SK-N-SH (cell line): ENCODE results near the gene CELA3A. TPM values are rescaled to one million over a fixed set of nuclear protein-coding genes. Genes with fewer than 3 reads are reported as not detected.

Experiments used
- CTCF ChIP-seq: fragments of 200-600 bp; sonication (generic); IDR thresholded peaks from 2 replicates; pipeline ENCODE4 v1.6.1; 2017; ENCODE audit warnings: antibody characterized with exemption, mild to moderate bottlenecking, moderate library complexity
- ELF1 ChIP-seq: IDR thresholded peaks from 2 replicates; pipeline ENCODE4 v1.4.0; 2012
- EP300 ChIP-seq, 2 experiments: IDR thresholded peaks; 2 replicates each; pipeline versions ENCODE4 v1.4.0 to v1.6.1; 2012; ENCODE audit warnings: borderline replicate concordance in 1 of 2, low read depth in 1 of 2, low read length in 1 of 2
- FOSL2 ChIP-seq: IDR thresholded peaks from 2 replicates; pipeline ENCODE4 v1.4.0; 2012; ENCODE audit warnings: low read depth, mild to moderate bottlenecking, moderate library complexity, borderline replicate concordance
- FOXJ3 ChIP-seq: sonication (generic); formaldehyde crosslinking; IDR thresholded peaks from 2 replicates; pipeline ENCODE4 v1.5.1; 2020; ENCODE audit warnings: mild to moderate bottlenecking, missing genetic modification reagents
- FOXM1 ChIP-seq: IDR thresholded peaks from 2 replicates; pipeline ENCODE4 v1.4.0; 2012; ENCODE audit warnings: low read depth, mild to moderate bottlenecking
- GATA2 ChIP-seq: sonication (generic); formaldehyde crosslinking; IDR thresholded peaks from 2 replicates; pipeline ENCODE4 v1.5.0; 2020; ENCODE audit warnings: mild to moderate bottlenecking, missing genetic modification reagents
- JUND ChIP-seq: IDR thresholded peaks from 2 replicates; pipeline ENCODE4 v1.4.0; 2012
- MAX ChIP-seq: IDR thresholded peaks from 2 replicates; pipeline ENCODE4 v1.4.0; 2012; ENCODE audit warnings: low read depth
- MEF2A ChIP-seq: IDR thresholded peaks from 2 replicates; pipeline ENCODE4 v1.4.0; 2012; ENCODE audit warnings: low read depth, borderline replicate concordance
- MXI1 ChIP-seq: IDR thresholded peaks from 2 replicates; pipeline ENCODE4 v1.6.1; 2012; ENCODE audit warnings: mild to moderate bottlenecking, low read depth, low read length, improper control_type of control experiment
- NFIC ChIP-seq: IDR thresholded peaks from 2 replicates; pipeline ENCODE4 v1.4.0; 2012; ENCODE audit warnings: borderline replicate concordance
- NRF1 ChIP-seq: IDR thresholded peaks from 2 replicates; pipeline ENCODE4 v1.6.1; 2012; ENCODE audit warnings: low read depth, mild to moderate bottlenecking, low read length
- POLR2AphosphoS5 ChIP-seq: IDR thresholded peaks from 2 replicates; pipeline ENCODE4 v1.6.1; 2012; ENCODE audit warnings: low read depth, low read length
- RAD21 ChIP-seq: IDR thresholded peaks from 2 replicates; pipeline ENCODE4 v1.6.1; 2012; ENCODE audit warnings: mild to moderate bottlenecking, low read length
- RCOR1 ChIP-seq: fragments of 150-350 bp; IDR thresholded peaks from 2 replicates; pipeline ENCODE4 v1.6.1; 2017; ENCODE audit warnings: antibody characterized with exemption, low read length
- RFX5 ChIP-seq: IDR thresholded peaks from 2 replicates; pipeline ENCODE4 v1.6.1; 2012; ENCODE audit warnings: mild to moderate bottlenecking, improper control_type of control experiment, low read length
- RXRA ChIP-seq: IDR thresholded peaks from 2 replicates; pipeline ENCODE4 v1.4.0; 2012; ENCODE audit warnings: low read depth, mild to moderate bottlenecking, borderline replicate concordance
- SIN3A ChIP-seq: IDR thresholded peaks from 2 replicates; pipeline ENCODE4 v1.6.1; 2012; ENCODE audit warnings: low read depth, mild to moderate bottlenecking, low read length, moderate library complexity, borderline replicate concordance
- SMC3 ChIP-seq: IDR thresholded peaks from 2 replicates; pipeline ENCODE4 v1.6.1; 2012; ENCODE audit warnings: low read depth, low read length, improper control_type of control experiment
- TAF1 ChIP-seq: IDR thresholded peaks from 2 replicates; pipeline ENCODE4 v1.6.1; 2012; ENCODE audit warnings: low read depth, mild to moderate bottlenecking, low read length, moderate library complexity, borderline replicate concordance
- TCF12 ChIP-seq: IDR thresholded peaks from 2 replicates; pipeline ENCODE4 v1.4.0; 2012
- TEAD4 ChIP-seq: IDR thresholded peaks from 2 replicates; pipeline ENCODE4 v1.4.0; 2012; ENCODE audit warnings: mild to moderate bottlenecking, borderline replicate concordance; ENCODE audit not compliant: insufficient read depth
- ZBTB33 ChIP-seq: IDR thresholded peaks from 2 replicates; pipeline ENCODE4 v1.4.0; 2012; ENCODE audit warnings: low read depth, borderline replicate concordance
- polyA plus RNA-seq, 3 experiments: library from polyadenylated mRNA; depleted of rRNA; stranded (reverse); fragments of >200 nt; gene quantifications; 2 replicates each; pipeline ENCODE4 v1.2.3, GENCODE V29; 2012
- TF ChIP-seq, protein P1 (sequence below): fragments of 150-350 bp; IDR thresholded peaks from 2 replicates; pipeline ENCODE4 v1.6.1; 2016; ENCODE audit warnings: mild to moderate bottlenecking, low read depth, low read length
- TF ChIP-seq, protein P2 (sequence below): IDR thresholded peaks from 2 replicates; pipeline ENCODE4; 2012
- TF ChIP-seq, protein P3 (sequence below): IDR thresholded peaks from 2 replicates; pipeline ENCODE4 v1.4.0; 2012; ENCODE audit warnings: low read depth, borderline replicate concordance

CELA3A gene
- polyA plus RNA-seq, 1 of the 3 experiments (the other 2 are of a cell fraction): not detected

GRCh38 chr1:22018583-22019559, 17.4 kb downstream of the CELA3A start (continued):
- TF ChIP-seq, protein P1, sequence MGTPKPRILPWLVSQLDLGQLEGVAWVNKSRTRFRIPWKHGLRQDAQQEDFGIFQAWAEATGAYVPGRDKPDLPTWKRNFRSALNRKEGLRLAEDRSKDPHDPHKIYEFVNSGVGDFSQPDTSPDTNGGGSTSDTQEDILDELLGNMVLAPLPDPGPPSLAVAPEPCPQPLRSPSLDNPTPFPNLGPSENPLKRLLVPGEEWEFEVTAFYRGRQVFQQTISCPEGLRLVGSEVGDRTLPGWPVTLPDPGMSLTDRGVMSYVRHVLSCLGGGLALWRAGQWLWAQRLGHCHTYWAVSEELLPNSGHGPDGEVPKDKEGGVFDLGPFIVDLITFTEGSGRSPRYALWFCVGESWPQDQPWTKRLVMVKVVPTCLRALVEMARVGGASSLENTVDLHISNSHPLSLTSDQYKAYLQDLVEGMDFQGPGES: no peak
- no peak for TF ChIP-seq TAF1
- TF ChIP-seq CTCF: peak; percentile 54
- no peak for TF ChIP-seq ELF1
- no peak for TF ChIP-seq MEF2A
- no peak for TF ChIP-seq RFX5
- TF ChIP-seq, protein P2, sequence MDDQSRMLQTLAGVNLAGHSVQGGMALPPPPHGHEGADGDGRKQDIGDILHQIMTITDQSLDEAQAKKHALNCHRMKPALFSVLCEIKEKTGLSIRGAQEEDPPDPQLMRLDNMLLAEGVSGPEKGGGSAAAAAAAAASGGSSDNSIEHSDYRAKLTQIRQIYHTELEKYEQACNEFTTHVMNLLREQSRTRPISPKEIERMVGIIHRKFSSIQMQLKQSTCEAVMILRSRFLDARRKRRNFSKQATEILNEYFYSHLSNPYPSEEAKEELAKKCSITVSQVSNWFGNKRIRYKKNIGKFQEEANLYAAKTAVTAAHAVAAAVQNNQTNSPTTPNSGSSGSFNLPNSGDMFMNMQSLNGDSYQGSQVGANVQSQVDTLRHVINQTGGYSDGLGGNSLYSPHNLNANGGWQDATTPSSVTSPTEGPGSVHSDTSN: peak; percentile 99
- peak; percentile 69; the same call in 1 of the 2 replicates for TF ChIP-seq FOSL2
- TF ChIP-seq ZBTB33: no peak
- TF ChIP-seq MAX: no peak
- no peak for TF ChIP-seq GATA2
- no peak for TF ChIP-seq RCOR1
- TF ChIP-seq RAD21: 0 out of 2 replicates have a peak, but pooled peaks have one; percentile 22
- TF ChIP-seq FOXJ3: no peak
- no peak for TF ChIP-seq TEAD4
- TF ChIP-seq JUND: peak; percentile 69
- peak; percentile 71 for TF ChIP-seq TCF12
- TF ChIP-seq, protein P3, sequence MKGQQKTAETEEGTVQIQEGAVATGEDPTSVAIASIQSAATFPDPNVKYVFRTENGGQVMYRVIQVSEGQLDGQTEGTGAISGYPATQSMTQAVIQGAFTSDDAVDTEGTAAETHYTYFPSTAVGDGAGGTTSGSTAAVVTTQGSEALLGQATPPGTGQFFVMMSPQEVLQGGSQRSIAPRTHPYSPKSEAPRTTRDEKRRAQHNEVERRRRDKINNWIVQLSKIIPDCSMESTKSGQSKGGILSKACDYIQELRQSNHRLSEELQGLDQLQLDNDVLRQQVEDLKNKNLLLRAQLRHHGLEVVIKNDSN: no peak
- no peak for TF ChIP-seq SMC3
- TF ChIP-seq NFIC: peak; percentile 72
- peak; percentile 49; the same call in 1 of the 2 replicates for TF ChIP-seq RXRA
- no peak for TF ChIP-seq MXI1
- TF ChIP-seq EP300 (IDR thresholded peaks at IDR 0.05; ENCODE audit: borderline replicate concordance in 1 of 2, low read depth in 1 of 2, low read length in 1 of 2): peak in 1 of 2 experiments; percentile 60; a peak in 1 of 4 replicates
- no peak for TF ChIP-seq FOXM1
- TF ChIP-seq POLR2AphosphoS5: no peak
- peak; percentile 81; the same call in 1 of the 2 replicates for TF ChIP-seq SIN3A
- TF ChIP-seq NRF1: no peak
